K562 (cell line): ENCODE measurements around the gene SMARCB1. TPM values are rescaled to one million over a fixed set of nuclear protein-coding genes. Genes with fewer than 3 reads are reported as not detected.
"Not testable (repeated sequence)": the region's sequence is repeated elsewhere in the genome, so short reads cannot be mapped to it uniquely, and the experiment has no call there.

Source experiments
- ATAC-seq: fragments of 200-7000 bp; cut with Tn5 transposase; 3 replicates; pipeline ENCODE4 v1.9.1; 2020; ENCODE audit warnings: moderate library complexity
- BruUV-seq: library from RNA; stranded (reverse); fragments of 400-500 nt; replicated peaks from 2 replicates; lab custom pipeline; 2021; lab: Mats Ljungman, UMichigan
- CTCF ChIA-PET: fragments of 300-600 bp; formaldehyde crosslinking; extraction: SDS; loops from one replicate; lab custom pipeline; 2021; ENCODE audit warnings: low intra/inter-chr PET ratio; lab: Yijun Ruan, JAX
- POLR2A ChIA-PET: fragments of 300-600, 350-650 bp; sonication (Branson Sonifier 250); formaldehyde crosslinking; extraction: SDS; loops from one replicate; lab custom pipeline; 2021; ENCODE audit warnings: antibody characterized with exemption, inconsistent platforms; lab: Yijun Ruan, JAX
- DNase-seq, 4 experiments: peaks; one replicate each; pipeline versions ENCODE4 v3.0.0 to v3.0.0-alpha.2; 2011 to 2018; ENCODE audit warnings: low spot score in 3 of 4, mixed read lengths in 3 of 4; ENCODE audit errors: extremely low read depth in 1 of 4
- FAIRE-seq: peaks from 2 replicates; lab custom pipeline; 2011; peaks lifted over from hg19 to GRCh38; lab: Jason Lieb, UNC
- H2AFZ ChIP-seq: 2 replicates; pipeline ENCODE4 v1.6.0; 2011; ENCODE audit warnings: low read depth, low read length, control low read depth, inconsistent platforms
- H3K27ac ChIP-seq: fragments of 200-600 bp; 3 replicates; pipeline ENCODE4 v1.8.0; 2011; ENCODE audit warnings: low read depth, mild to moderate bottlenecking, control low read depth, inconsistent platforms, low read length, moderate library complexity, mixed read lengths; ENCODE audit errors: extremely low read depth
- H3K27me3 ChIP-seq, 2 experiments: fragments of 300-600 bp in 1 of 2; 2 replicates in 1 of 2; 3 replicates in 1 of 2; pipeline versions ENCODE4 v1.6.0 to v1.8.0; 2011; ENCODE audit warnings: inconsistent platforms in 2 of 2, low read length in 2 of 2, mild to moderate bottlenecking in 1 of 2, mixed read lengths in 1 of 2, moderate library complexity in 1 of 2; ENCODE audit not compliant: control insufficient read depth in 2 of 2, insufficient read depth in 2 of 2
- H3K36me3 ChIP-seq: fragments of 300-600 bp; 3 replicates; pipeline ENCODE4 v1.8.0; 2011; ENCODE audit warnings: mild to moderate bottlenecking, low read length, inconsistent platforms; ENCODE audit not compliant: control insufficient read depth, insufficient read depth
- H3K4me1 ChIP-seq, 2 experiments: fragments of 200-600 bp in 1 of 2; replicated peaks in 1 of 2; 2 replicates in 1 of 2; 3 replicates in 1 of 2; pipeline versions ENCODE4 v1.5.1 to v1.8.0; 2011; ENCODE audit warnings: inconsistent platforms in 2 of 2, low read length in 2 of 2, mild to moderate bottlenecking in 1 of 2, mixed read lengths in 1 of 2, moderate library complexity in 1 of 2; ENCODE audit not compliant: control insufficient read depth in 2 of 2, insufficient read depth in 2 of 2
- H3K4me2 ChIP-seq: 2 replicates; pipeline ENCODE4 v1.6.1; 2011; ENCODE audit warnings: low read length, control low read depth, inconsistent platforms, mixed read lengths; ENCODE audit not compliant: insufficient read depth
- H3K4me3 ChIP-seq: fragments of 200-600 bp; sonication (generic), shearing (Covaris generic); 2 replicates; pipeline ENCODE4 v1.5.1; 2016; ENCODE audit warnings: control low read depth, inconsistent platforms
- H3K79me2 ChIP-seq: fragments of 200-600 bp; 3 replicates; pipeline ENCODE4 v1.8.0; 2011; ENCODE audit warnings: low read length, inconsistent platforms; ENCODE audit not compliant: control insufficient read depth, insufficient read depth
- H3K9ac ChIP-seq, 2 experiments: 2 replicates each; pipeline versions ENCODE4 v1.6.0 to v1.6.1; 2011; ENCODE audit warnings: low read depth in 2 of 2, low read length in 2 of 2, control low read depth in 1 of 2, inconsistent platforms in 1 of 2, mild to moderate bottlenecking in 1 of 2, mixed read lengths in 1 of 2; ENCODE audit not compliant: insufficient read depth in 1 of 2
- H3K9me1 ChIP-seq: one replicate; pipeline ENCODE4 v1.6.0; 2011; ENCODE audit warnings: inconsistent platforms, mild to moderate bottlenecking, low read length, moderate library complexity; ENCODE audit not compliant: control insufficient read depth, insufficient read depth
- H3K9me3 ChIP-seq: replicated peaks from 2 replicates; pipeline ENCODE4 v1.5.1; 2011; ENCODE audit warnings: low read depth, low read length, inconsistent platforms; ENCODE audit not compliant: control insufficient read depth, insufficient read depth
- H4K20me1 ChIP-seq: replicated peaks from 2 replicates; pipeline ENCODE4 v1.6.1; 2011; ENCODE audit warnings: low read length, inconsistent platforms, mixed read lengths; ENCODE audit not compliant: control insufficient read depth, insufficient read depth
- CEBPB ChIP-seq: fragments of 450-650 bp; IDR thresholded peaks from 2 replicates; pipeline ENCODE4 v1.6.1; 2016; ENCODE audit warnings: missing genetic modification characterization, missing compliant biosample characterization
- CREB1 ChIP-seq, 2 experiments: sonication (generic) in 1 of 2; formaldehyde crosslinking in 1 of 2; IDR thresholded peaks; 2 replicates each; pipeline versions ENCODE4 v1.6.1 to v1.8.0; 2012 to 2022; ENCODE audit warnings: inconsistent platforms in 1 of 2, mild to moderate bottlenecking in 1 of 2, missing genetic modification reagents in 1 of 2, moderate library complexity in 1 of 2
- ETV5 ChIP-seq: sonication (generic); formaldehyde crosslinking; IDR thresholded peaks from 2 replicates; pipeline ENCODE4 v1.4.0; 2020; ENCODE audit warnings: low read depth, mild to moderate bottlenecking, missing genetic modification reagents
- MECOM ChIP-seq: fragments of 250-450 bp; sonication (Bioruptor Pico); IDR thresholded peaks from 2 replicates; pipeline ENCODE4 v1.8.0; 2022; ENCODE audit warnings: inconsistent platforms
- MEF2A ChIP-seq: IDR thresholded peaks from 2 replicates; pipeline ENCODE4 v1.6.1; 2011; ENCODE audit warnings: low read depth, mild to moderate bottlenecking, low read length, moderate library complexity; ENCODE audit not compliant: control insufficient read depth
- SMAD4 ChIP-seq: fragments of 250-450 bp; sonication (Bioruptor Pico); conservative IDR thresholded peaks from 2 replicates; pipeline ENCODE4 v1.8.0; 2021; ENCODE audit warnings: inconsistent platforms, mild to moderate bottlenecking, moderate library complexity
- SMARCA5 ChIP-seq: fragments of 450-650 bp; IDR thresholded peaks from 2 replicates; pipeline ENCODE4 v1.6.1; 2016
- ZBTB7A ChIP-seq: IDR thresholded peaks from 2 replicates; pipeline ENCODE4 v1.6.1; 2011; ENCODE audit warnings: low read depth, mild to moderate bottlenecking, low read length, moderate library complexity, borderline replicate concordance; ENCODE audit not compliant: control insufficient read depth
- ZFX ChIP-seq: sonication (generic); formaldehyde crosslinking; IDR thresholded peaks from 2 replicates; pipeline ENCODE4 v1.8.0; 2022; ENCODE audit warnings: mild to moderate bottlenecking, missing genetic modification reagents, moderate library complexity
- ZNF644 ChIP-seq: fragments of 200-800 bp; sonication (Bioruptor generic); IDR thresholded peaks from 2 replicates; pipeline ENCODE4 v1.6.1; 2016; ENCODE audit warnings: low read depth, missing genetic modification characterization, missing compliant biosample characterization
- WGBS: fragments of 100-300 bp; shearing (Covaris generic); methylation state at CpG from one replicate; pipeline ENCODE4 v1.1.6; 2016; ENCODE audit warnings: low coverage, mixed read lengths; ENCODE audit not compliant: insufficient coverage; ENCODE audit errors: missing lambda C conversion rate; 5-methylcytosine and 5-hydroxymethylcytosine counted together
- in situ Hi-C: fragments of 300-500 bp; cut with MboI; formaldehyde crosslinking; loops from 4 replicates; pipeline ENCODE4 v1.15.0; 2018; ENCODE audit warnings: inconsistent platforms, mixed read lengths
- intact Hi-C: fragments of 100-400 bp; cut with micrococcal nuclease; formaldehyde crosslinking; loops from 2 replicates; pipeline ENCODE4 v1.14.2; 2022
- polyA plus RNA-seq, 8 experiments: library from polyadenylated mRNA; depleted of rRNA in 4 of 8; stranded (reverse) in 5 of 8; unstranded in 3 of 8; fragments of >200 nt; fragmentation: Nextera tagmentation in 2 of 8; fragmentation: Illumina TruSeq in 1 of 8; extraction: Ambion mirVana in 2 of 8; extraction: Trizol in 1 of 8; gene quantifications; 2 replicates each; pipeline versions ENCODE4 v1.2.1 to v1.2.3, GENCODE V29; 2011 to 2014; ENCODE audit warnings: inconsistent platforms in 1 of 8, missing spikeins in 1 of 8
- total RNA-seq, 7 experiments: library from RNA; depleted of rRNA in 6 of 7; stranded (reverse); fragments of >200 nt in 6 of 7; fragmentation: Illumina TruSeq in 2 of 7; extraction: Trizol in 2 of 7; gene quantifications; 2 replicates each; pipeline versions ENCODE4 v1.2.1 to v1.2.3, GENCODE V29; 2011 to 2021; ENCODE audit warnings: low replicate concordance in 1 of 7
- TF ChIP-seq, protein P1 (sequence below): IDR thresholded peaks from 2 replicates; pipeline ENCODE4 v1.6.1; 2011; ENCODE audit warnings: borderline replicate concordance, low read depth, mild to moderate bottlenecking, moderate library complexity, low read length; ENCODE audit not compliant: insufficient read depth, poor library complexity, severe bottlenecking
- TF ChIP-seq, protein P2 (sequence below): sonication (generic); formaldehyde crosslinking; IDR thresholded peaks from 2 replicates; pipeline ENCODE4 v1.8.0; 2023; ENCODE audit warnings: mild to moderate bottlenecking, missing genetic modification reagents

The SMARCB1 gene
- total and polyA plus RNA-seq, 9 of the 15 experiments (the other 6 are each of a cell fraction or from before 2014, with no cell fraction given), result 1.2 to 113 (median 65.4) TPM

DNA sequence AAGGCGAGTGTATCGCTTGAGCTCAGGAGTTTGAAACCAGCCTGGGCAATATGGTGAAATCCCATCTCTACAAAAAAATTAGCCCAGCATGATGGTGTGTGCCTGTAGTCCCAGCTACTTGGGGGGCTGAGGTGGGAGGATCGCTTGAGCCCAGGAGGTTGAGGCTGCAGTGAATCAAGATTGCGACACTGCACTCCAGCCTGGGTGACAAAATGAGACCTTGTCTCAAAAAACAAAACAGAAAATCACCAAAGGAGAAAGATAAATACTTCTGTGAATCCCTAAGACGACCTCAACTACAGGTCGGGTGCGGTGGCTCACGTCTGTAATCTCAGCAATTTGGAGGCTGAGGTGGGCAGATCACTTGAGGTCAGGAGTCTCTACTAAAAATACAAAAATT, 73.4 kb downstream of the SMARCB1 start:
- H3K9me1 ChIP-seq, H4K20me1 ChIP-seq, ATAC-seq, FAIRE-seq, H3K4me3 ChIP-seq, BruUV-seq, H3K9ac ChIP-seq, CTCF ChIA-PET, intact Hi-C loops, H3K9me3 ChIP-seq, H2AFZ ChIP-seq, H3K27ac ChIP-seq, H3K36me3 ChIP-seq, H3K4me2 ChIP-seq, DNase-seq, H3K79me2 ChIP-seq, H3K27me3 ChIP-seq: not testable (repeated sequence)
- in situ Hi-C loops, result loop anchor here (25.0 kb wide), 1 partner anchor 548 kb away; no protein-coding TSS in a partner anchor
- POLR2A ChIA-PET, result interaction anchor here (0.6 kb wide), 1 partner anchor 10 kb away, joined by 3 read pairs; no protein-coding TSS in a partner anchor
- H3K4me1 ChIP-seq, result peaks cover 0 to 19% of the 10 kb centered on the region in 2 experiments; a peak in 3 of 5 replicates
- TF ChIP-seq CEBPB (tag), result peak; percentile 35; the same call in 1 of the 2 replicates
- WGBS, result 48% methylated on average over 8 of the region's 8 CpGs

DNA sequence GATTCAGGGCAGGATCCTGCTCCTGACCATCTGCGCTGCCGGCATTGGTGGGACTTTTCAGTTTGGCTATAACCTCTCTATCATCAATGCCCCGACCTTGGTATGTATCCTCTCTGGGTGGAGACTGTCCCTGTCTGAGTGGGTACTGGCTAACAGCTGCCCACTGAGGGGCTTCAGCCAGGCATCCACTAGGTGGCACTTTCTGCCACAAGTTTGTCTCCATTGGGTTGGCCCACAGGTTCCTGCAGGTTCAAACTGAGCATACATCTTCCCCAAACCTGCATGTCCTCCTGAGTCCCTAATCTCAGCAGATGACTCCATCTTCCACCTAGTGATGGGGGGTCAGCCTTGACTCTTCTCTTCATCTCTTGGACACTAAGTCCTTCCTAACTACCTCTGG, 75.3 kb downstream of the SMARCB1 start:
- ChIA-PET POLR2A (interaction anchor here (0.6 to 1.2 kb wide), 3 partner anchors 18 to 543 kb away, joined by 3 read pairs; partner anchors contain the start of gene MIF), CTCF (no interaction called here)
- Histone ChIP-seq H3K9ac (no peak overlapping the region), H3K27me3 (no peaks in the 10 kb centered on the region), H3K4me1 (peaks cover 0 to 14% of the 10 kb centered on the region in 2 experiments; a peak in 3 of 5 replicates), H3K9me1 (no peaks in the 10 kb centered on the region), H3K36me3 (no peaks in the 10 kb centered on the region), H3K27ac (no peak overlapping the region), H3K9me3 (no peaks in the 10 kb centered on the region), H3K4me2 (no peak overlapping the region), H3K4me3 (no peak overlapping the region), H4K20me1 (no peaks in the 10 kb centered on the region), H3K79me2 (no peaks in the 10 kb centered on the region), H2AFZ (no peak overlapping the region)
- peak; percentile 74 for FAIRE-seq
- WGBS, result 12% methylated on average over 3 of the region's 3 CpGs
- in situ Hi-C loops, result loop anchor here (25.0 kb wide), 1 partner anchor 550 kb away; no protein-coding TSS in a partner anchor
- ATAC-seq, result peak; percentile 63
- BruUV-seq, result no TSS peak
- DNase-seq, result peak in 3 of 4 experiments; percentile 14 to 60 (median 57)
- intact Hi-C loops, result no loop called here
- TF ChIP-seq CREB1 (IDR thresholded peaks at IDR 0.05), result no peak
- TF ChIP-seq CREB1 (CRISPR knock-in tag; IDR thresholded peaks at IDR 0.05), result no peak
- TF ChIP-seq ZFX, result no peak
- no peak for TF ChIP-seq MECOM (CRISPR knock-in tag)
- TF ChIP-seq, protein P1, sequence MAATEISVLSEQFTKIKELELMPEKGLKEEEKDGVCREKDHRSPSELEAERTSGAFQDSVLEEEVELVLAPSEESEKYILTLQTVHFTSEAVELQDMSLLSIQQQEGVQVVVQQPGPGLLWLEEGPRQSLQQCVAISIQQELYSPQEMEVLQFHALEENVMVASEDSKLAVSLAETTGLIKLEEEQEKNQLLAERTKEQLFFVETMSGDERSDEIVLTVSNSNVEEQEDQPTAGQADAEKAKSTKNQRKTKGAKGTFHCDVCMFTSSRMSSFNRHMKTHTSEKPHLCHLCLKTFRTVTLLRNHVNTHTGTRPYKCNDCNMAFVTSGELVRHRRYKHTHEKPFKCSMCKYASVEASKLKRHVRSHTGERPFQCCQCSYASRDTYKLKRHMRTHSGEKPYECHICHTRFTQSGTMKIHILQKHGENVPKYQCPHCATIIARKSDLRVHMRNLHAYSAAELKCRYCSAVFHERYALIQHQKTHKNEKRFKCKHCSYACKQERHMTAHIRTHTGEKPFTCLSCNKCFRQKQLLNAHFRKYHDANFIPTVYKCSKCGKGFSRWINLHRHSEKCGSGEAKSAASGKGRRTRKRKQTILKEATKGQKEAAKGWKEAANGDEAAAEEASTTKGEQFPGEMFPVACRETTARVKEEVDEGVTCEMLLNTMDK, result peak; percentile 1
- TF ChIP-seq SMARCA5, result no peak
- TF ChIP-seq, protein P2, sequence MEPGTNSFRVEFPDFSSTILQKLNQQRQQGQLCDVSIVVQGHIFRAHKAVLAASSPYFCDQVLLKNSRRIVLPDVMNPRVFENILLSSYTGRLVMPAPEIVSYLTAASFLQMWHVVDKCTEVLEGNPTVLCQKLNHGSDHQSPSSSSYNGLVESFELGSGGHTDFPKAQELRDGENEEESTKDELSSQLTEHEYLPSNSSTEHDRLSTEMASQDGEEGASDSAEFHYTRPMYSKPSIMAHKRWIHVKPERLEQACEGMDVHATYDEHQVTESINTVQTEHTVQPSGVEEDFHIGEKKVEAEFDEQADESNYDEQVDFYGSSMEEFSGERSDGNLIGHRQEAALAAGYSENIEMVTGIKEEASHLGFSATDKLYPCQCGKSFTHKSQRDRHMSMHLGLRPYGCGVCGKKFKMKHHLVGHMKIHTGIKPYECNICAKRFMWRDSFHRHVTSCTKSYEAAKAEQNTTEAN (CRISPR knock-in tag), result no peak
- TF ChIP-seq ETV5 (CRISPR knock-in tag), result no peak
- TF ChIP-seq SMAD4 (CRISPR knock-in tag), result no peak
- TF ChIP-seq ZBTB7A, result peak; percentile 34; the same call in 1 of the 2 replicates
- no peak for TF ChIP-seq MEF2A
- TF ChIP-seq ZNF644 (tag), result no peak
